Endodermal cell (in vitro differentiated cells): Measurements from ENCODE around the gene TACC2. TPM values are rescaled to one million over a fixed set of nuclear protein-coding genes. Genes with fewer than 3 reads are reported as not detected.

Experiments
- DNase-seq: peaks from one replicate; pipeline ENCODE4 v3.0.0-alpha.2; 2017
- H3K27ac ChIP-seq: 2 replicates; pipeline ENCODE4 v1.5.1; 2013; ENCODE audit warnings: mild to moderate bottlenecking, low read depth, low read length, moderate library complexity
- H3K27me3 ChIP-seq: 2 replicates; pipeline ENCODE4 v1.6.1; 2013; ENCODE audit warnings: mild to moderate bottlenecking, low read length, moderate library complexity; ENCODE audit not compliant: insufficient read depth, control insufficient read depth, poor library complexity, severe bottlenecking
- H3K36me3 ChIP-seq: 2 replicates; pipeline ENCODE4 v1.7.0; 2013; ENCODE audit warnings: mild to moderate bottlenecking, low read length, moderate library complexity; ENCODE audit not compliant: control insufficient read depth, insufficient read depth
- H3K4me1 ChIP-seq: one replicate; pipeline ENCODE4 v1.7.0; 2013; ENCODE audit warnings: low read length; ENCODE audit not compliant: control insufficient read depth, insufficient read depth
- H3K4me3 ChIP-seq: 2 replicates; pipeline ENCODE4 v1.5.1; 2013; ENCODE audit warnings: mild to moderate bottlenecking, low read length, moderate library complexity
- H3K9ac ChIP-seq: 2 replicates; pipeline ENCODE4 v1.6.1; 2013; ENCODE audit warnings: mild to moderate bottlenecking, low read length, moderate library complexity; ENCODE audit not compliant: poor library complexity, severe bottlenecking; ENCODE audit errors: extremely low read depth
- H3K9me3 ChIP-seq: 2 replicates; pipeline ENCODE4 v1.6.1; 2013; ENCODE audit warnings: mild to moderate bottlenecking, low read length, moderate library complexity; ENCODE audit not compliant: control insufficient read depth
- H3K27ac Mint-ChIP-seq: 2 replicates; pipeline ENCODE4 v1.8.0; 2020; ENCODE audit warnings: mixed read lengths
- H3K27me3 Mint-ChIP-seq: 2 replicates; pipeline ENCODE4 v1.8.0; 2021; ENCODE audit warnings: mild to moderate bottlenecking, mixed read lengths; ENCODE audit not compliant: insufficient read depth
- H3K36me3 Mint-ChIP-seq: 2 replicates; pipeline ENCODE4 v1.8.0; 2020; ENCODE audit warnings: low read depth, mixed read lengths
- H3K4me1 Mint-ChIP-seq: 2 replicates; pipeline ENCODE4 v1.8.0; 2020; ENCODE audit warnings: mixed read lengths
- H3K4me3 Mint-ChIP-seq: 2 replicates; pipeline ENCODE4 v1.8.0; 2020; ENCODE audit warnings: mild to moderate bottlenecking, moderate library complexity, mixed read lengths
- H3K9me3 Mint-ChIP-seq: 2 replicates; pipeline ENCODE4 v1.8.0; 2020; ENCODE audit warnings: mild to moderate bottlenecking, mixed read lengths
- WGBS, 2 experiments: methylation state at CpG; one replicate each; pipeline versions ENCODE4 v1.1.5 to v1.1.7; 2013; ENCODE audit warnings: missing lambda C conversion rate in 2 of 2, mixed read lengths in 1 of 2; ENCODE audit not compliant: insufficient coverage in 1 of 2, insufficient read length in 1 of 2; 5-methylcytosine and 5-hydroxymethylcytosine counted together
- total RNA-seq, 2 donors: library from RNA; stranded (reverse); fragmentation: NEBNext Ultra II Directional in 1 of 2; extraction: Animal tissue kit (Norgen Biotek cat#: 25700) in 1 of 2; gene quantifications; 2 replicates in 1 of 2; 3 replicates in 1 of 2; pipeline ENCODE4 v1.2.1, GENCODE V29; 2021
- TF ChIP-seq, protein P1 (sequence below): fragments of 200-600 bp; sonication (generic); conservative IDR thresholded peaks from 2 replicates; pipeline ENCODE4 v1.5.0; 2021; ENCODE audit warnings: antibody characterized with exemption, mild to moderate bottlenecking

The TACC2 gene
- total RNA-seq, 2 donors from 2014 or later, result 24.5 to 34.1 TPM

DNA sequence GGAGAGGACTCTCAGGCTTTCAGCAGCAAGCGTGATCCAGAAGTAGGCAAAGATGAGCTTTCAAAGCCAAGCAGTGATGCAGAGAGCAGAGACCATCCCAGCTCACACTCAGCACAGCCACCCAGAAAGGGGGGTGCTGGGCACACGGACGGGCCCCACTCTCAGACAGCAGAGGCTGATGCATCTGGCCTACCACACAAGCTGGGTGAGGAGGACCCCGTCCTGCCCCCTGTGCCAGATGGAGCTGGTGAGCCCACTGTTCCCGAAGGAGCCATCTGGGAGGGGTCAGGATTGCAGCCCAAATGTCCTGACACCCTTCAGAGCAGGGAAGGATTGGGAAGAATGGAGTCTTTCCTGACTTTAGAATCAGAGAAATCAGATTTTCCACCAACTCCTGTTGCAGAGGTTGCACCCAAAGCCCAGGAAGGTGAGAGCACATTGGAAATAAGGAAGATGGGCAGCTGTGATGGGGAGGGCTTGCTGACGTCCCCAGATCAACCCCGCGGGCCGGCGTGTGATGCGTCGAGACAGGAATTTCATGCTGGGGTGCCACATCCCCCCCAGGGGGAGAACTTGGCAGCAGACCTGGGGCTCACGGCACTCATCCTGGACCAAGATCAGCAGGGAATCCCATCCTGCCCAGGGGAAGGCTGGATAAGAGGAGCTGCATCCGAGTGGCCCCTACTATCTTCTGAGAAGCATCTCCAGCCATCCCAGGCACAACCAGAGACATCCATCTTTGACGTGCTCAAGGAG lies 95.5 kb downstream of the TACC2 start:
- Histone ChIP-seq H3K4me1 (no peaks in the 10 kb centered on the region), H3K9ac (no peak overlapping the region), H3K36me3 (no peaks in the 10 kb centered on the region), H3K27ac (no peak overlapping the region), H3K9me3 (no peaks in the 10 kb centered on the region), H3K27me3 (no peaks in the 10 kb centered on the region), H3K4me3 (no peak overlapping the region)
- 91 to 98% methylated on average over 11 to 15 of the region's 15 CpGs for WGBS, 2 experiments
- Mint-ChIP-seq H3K4me3 (no peak overlapping the region), H3K9me3 (no peaks in the 10 kb centered on the region), H3K27ac (no peak overlapping the region), H3K27me3 (peaks cover 9% of the 10 kb centered on the region), H3K36me3 (no peaks in the 10 kb centered on the region), H3K4me1 (no peaks in the 10 kb centered on the region)
- TF ChIP-seq, protein P1, sequence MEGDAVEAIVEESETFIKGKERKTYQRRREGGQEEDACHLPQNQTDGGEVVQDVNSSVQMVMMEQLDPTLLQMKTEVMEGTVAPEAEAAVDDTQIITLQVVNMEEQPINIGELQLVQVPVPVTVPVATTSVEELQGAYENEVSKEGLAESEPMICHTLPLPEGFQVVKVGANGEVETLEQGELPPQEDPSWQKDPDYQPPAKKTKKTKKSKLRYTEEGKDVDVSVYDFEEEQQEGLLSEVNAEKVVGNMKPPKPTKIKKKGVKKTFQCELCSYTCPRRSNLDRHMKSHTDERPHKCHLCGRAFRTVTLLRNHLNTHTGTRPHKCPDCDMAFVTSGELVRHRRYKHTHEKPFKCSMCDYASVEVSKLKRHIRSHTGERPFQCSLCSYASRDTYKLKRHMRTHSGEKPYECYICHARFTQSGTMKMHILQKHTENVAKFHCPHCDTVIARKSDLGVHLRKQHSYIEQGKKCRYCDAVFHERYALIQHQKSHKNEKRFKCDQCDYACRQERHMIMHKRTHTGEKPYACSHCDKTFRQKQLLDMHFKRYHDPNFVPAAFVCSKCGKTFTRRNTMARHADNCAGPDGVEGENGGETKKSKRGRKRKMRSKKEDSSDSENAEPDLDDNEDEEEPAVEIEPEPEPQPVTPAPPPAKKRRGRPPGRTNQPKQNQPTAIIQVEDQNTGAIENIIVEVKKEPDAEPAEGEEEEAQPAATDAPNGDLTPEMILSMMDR, result no peak
- peak; percentile 31 for DNase-seq

DNA sequence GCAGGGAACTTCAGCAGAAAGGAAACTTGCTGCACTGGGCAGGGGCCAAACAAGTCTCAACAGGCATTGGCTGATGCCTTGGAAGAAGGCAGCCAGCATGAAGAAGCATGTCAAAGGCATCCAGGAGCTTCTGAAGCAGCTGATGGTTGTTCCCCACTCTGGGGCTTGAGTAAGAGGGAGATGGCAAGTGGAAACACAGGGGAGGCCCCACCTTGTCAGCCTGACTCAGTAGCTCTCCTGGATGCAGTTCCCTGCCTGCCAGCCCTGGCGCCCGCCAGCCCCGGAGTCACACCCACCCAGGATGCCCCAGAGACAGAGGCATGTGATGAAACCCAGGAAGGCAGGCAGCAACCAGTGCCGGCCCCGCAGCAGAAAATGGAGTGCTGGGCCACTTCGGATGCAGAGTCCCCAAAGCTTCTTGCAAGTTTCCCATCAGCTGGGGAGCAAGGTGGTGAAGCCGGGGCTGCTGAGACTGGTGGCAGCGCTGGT lies 96.5 kb downstream of the TACC2 start:
- 94 to 95% methylated on average over 6 to 8 of the region's 8 CpGs for WGBS, 2 experiments
- no peaks in the 10 kb centered on the region for H3K27me3 ChIP-seq
- H3K4me1 ChIP-seq, result no peaks in the 10 kb centered on the region
- no peak overlapping the region for H3K9ac ChIP-seq
- H3K4me3 Mint-ChIP-seq, result no peak overlapping the region
- H3K36me3 ChIP-seq, result no peaks in the 10 kb centered on the region
- TF ChIP-seq, protein P1, result no peak
- no peaks in the 10 kb centered on the region for H3K4me1 Mint-ChIP-seq
- no peaks in the 10 kb centered on the region for H3K36me3 Mint-ChIP-seq
- no peak for DNase-seq
- no peaks in the 10 kb centered on the region for H3K9me3 ChIP-seq
- peaks cover 9% of the 10 kb centered on the region for H3K27me3 Mint-ChIP-seq
- no peak overlapping the region for H3K27ac Mint-ChIP-seq
- no peaks in the 10 kb centered on the region for H3K9me3 Mint-ChIP-seq
- H3K27ac ChIP-seq, result no peak overlapping the region
- no peak overlapping the region for H3K4me3 ChIP-seq

DNA sequence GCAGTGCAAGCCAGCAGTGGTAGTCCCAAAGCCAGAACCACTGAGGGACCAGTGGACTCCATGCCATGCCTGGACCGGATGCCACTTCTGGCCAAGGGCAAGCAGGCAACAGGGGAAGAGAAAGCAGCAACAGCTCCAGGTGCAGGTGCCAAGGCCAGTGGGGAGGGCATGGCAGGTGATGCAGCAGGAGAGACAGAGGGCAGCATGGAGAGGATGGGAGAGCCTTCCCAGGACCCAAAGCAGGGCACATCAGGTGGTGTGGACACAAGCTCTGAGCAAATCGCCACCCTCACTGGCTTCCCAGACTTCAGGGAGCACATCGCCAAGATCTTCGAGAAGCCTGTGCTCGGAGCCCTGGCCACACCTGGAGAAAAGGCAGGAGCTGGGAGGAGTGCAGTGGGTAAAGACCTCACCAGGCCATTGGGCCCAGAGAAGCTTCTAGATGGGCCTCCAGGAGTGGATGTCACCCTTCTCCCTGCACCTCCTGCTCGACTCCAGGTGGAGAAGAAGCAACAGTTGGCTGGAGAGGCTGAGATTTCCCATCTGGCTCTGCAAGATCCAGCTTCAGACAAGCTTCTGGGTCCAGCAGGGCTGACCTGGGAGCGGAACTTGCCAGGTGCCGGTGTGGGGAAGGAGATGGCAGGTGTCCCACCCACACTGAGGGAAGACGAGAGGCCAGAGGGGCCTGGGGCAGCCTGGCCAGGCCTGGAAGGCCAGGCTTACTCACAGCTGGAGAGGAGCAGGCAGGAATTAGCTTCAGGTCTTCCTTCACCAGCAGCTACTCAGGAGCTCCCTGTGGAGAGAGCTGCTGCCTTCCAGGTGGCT lies 97.7 kb downstream of the TACC2 start:
- no peak for DNase-seq
- H3K4me3 Mint-ChIP-seq, result no peak overlapping the region
- WGBS, 2 experiments, result 92 to 98% methylated on average over 5 to 9 of the region's 9 CpGs
- TF ChIP-seq, protein P1, result no peak
- no peak overlapping the region for H3K27ac Mint-ChIP-seq
- H3K27me3 Mint-ChIP-seq, result peaks cover 9% of the 10 kb centered on the region
- H3K4me1 ChIP-seq, result no peaks in the 10 kb centered on the region
- no peaks in the 10 kb centered on the region for H3K4me1 Mint-ChIP-seq
- no peak overlapping the region for H3K27ac ChIP-seq
- H3K9me3 Mint-ChIP-seq, result no peaks in the 10 kb centered on the region
- no peaks in the 10 kb centered on the region for H3K36me3 ChIP-seq
- no peak overlapping the region for H3K4me3 ChIP-seq
- no peaks in the 10 kb centered on the region for H3K36me3 Mint-ChIP-seq
- no peaks in the 10 kb centered on the region for H3K27me3 ChIP-seq
- H3K9ac ChIP-seq, result no peak overlapping the region
- H3K9me3 ChIP-seq, result no peaks in the 10 kb centered on the region
